Measurements from ENCODE around the gene MAN1C1.
"Not testable (repeated sequence)": the region's sequence is repeated elsewhere in the genome, so short reads cannot be mapped to it uniquely, and the experiment has no call there.

Gene MAN1C1

DNA sequence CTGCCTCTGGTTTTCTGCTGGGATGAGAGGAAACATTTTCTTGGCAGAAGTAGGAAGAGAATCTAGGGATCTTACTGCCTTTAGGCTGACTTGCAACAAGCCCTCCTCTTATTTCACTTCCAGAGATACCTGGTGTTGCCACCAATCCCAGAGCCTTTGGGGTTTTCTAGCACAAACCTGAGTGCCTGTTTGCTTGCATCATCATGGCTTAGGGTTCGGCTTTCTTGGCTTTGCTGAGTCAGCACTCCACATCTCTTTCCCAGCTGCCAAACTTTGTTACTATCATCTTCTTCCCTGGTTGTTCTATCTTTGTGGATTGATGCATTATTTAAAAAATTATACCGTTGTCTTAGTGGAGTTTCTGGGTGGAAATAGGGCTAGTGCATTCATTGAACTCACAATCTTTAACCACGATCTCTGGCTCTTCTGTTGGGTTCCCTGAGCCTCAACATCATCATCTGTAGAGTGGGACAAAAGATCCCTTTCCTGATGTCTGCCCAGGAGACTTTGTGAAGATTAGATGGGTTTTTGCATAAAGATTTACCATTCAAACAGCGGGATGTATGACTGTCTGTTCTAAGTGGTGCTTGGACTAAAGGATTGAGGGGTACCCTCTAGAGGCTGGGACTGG lies 106.8 kb downstream of the MAN1C1 start:
- no peak for DNase-seq

GRCh38 chr1:25724201-25724600 lies 107.6 kb downstream of the MAN1C1 start:
- no peak for DNase-seq

DNA sequence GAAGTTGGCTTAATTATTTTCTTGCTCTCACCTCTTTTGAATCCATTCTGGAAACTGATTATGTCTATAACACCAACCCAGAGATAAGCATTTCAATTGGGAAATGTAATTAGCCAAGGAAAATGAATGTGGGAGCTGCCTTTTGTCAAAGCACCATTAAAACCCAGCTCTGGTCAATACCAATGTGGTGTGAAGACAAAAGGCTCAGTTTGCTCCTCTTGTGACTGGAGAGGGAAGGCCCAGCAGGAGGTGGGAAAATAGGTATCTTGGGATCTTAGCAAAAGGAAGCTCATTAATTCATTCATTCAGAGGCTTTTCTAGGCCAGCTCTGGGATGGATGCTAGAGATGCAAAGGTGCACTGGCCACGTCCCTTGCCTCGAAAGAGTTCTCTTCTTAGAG lies 108.4 kb downstream of the MAN1C1 start:
- DNase-seq: no peak

DNA sequence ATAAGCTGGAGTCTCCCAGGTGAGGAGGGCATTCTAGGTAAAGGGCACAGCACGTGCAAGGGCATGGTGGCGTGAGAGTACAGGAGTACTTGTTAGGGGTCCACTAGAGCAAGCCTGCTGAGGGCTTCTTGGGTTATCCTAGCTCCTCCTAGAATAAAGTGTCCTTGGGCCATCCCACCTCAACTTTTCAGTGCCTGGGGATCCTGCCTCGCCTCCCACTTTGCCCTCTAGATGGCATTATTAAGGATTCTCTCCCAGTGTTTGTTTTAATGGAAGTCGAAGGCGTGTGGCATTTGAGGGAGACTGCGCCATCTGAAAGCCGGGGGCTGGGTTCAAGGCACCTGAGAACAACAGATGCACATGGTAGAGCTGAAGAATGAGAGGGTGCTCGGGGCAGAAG lies 108.9 kb downstream of the MAN1C1 start:
- no peak for DNase-seq

DNA sequence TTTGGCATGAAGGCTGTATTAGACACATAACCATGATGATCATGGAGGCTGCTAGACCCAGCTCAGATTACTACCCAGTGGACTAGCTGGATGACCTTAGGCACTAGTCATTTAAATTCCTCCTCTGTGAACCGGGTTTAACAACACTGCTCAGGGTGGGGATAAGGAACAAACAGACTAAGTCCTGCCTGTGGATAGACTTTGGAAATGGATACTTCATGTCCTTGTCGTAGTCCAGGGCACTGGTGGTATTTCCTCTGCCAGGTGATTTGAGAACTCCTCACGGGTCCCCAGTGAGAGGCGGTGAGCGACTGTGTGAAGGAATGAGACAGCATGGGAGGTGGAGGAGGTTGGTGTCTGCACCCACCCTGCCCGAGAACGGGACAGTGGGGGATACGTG lies 110.5 kb downstream of the MAN1C1 start:
- no peak for DNase-seq

DNA sequence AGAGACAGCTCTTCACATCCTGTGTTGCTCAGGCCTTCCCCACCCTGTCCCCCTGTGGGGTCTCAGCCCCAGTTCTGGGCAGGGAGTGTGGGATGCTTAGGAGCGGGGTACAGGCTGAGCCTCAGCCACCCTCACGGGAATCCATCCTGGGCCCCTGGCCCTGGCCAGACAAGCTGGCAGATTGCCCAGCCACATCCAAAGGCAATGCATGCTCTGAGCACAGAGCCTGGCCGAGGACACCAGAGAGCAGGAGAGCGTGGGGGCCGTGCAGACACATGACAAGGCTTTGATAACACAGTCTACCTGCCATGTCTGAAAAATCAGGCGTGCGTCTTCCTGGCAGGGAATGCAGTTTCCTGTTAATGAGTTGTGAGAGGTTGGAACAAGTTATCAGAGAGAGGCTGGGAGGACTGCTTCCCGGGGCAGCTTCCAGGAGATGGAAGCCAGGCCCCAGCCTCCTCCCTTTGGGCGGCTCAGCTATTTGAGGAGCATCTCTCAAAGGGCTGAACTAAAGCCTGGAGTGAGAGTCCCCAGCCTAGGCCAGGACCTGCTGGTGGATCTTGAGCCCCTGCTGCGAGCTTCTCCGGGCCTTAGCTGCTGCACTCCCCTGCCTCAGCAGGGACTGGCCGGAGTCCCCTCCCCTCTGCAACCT lies 111.2 kb downstream of the MAN1C1 start:
- no peak for DNase-seq

- no peak for DNase-seq
These were observed 111.8 kb downstream of the MAN1C1 start for GRCh38 chr1:25728301-25728935.

GRCh38 chr1:25729045-25729444 lies 112.5 kb downstream of the MAN1C1 start:
- no peak for DNase-seq

GRCh38 chr1:25729790-25730644 lies 113.4 kb downstream of the MAN1C1 start:
- peak; percentile 22 for DNase-seq

GRCh38 chr1:25731148-25731547 lies 114.6 kb downstream of the MAN1C1 start:
- no peak for DNase-seq

GRCh38 chr1:25731626-25732370 lies 115.2 kb downstream of the MAN1C1 start:
- DNase-seq: no peak

DNA sequence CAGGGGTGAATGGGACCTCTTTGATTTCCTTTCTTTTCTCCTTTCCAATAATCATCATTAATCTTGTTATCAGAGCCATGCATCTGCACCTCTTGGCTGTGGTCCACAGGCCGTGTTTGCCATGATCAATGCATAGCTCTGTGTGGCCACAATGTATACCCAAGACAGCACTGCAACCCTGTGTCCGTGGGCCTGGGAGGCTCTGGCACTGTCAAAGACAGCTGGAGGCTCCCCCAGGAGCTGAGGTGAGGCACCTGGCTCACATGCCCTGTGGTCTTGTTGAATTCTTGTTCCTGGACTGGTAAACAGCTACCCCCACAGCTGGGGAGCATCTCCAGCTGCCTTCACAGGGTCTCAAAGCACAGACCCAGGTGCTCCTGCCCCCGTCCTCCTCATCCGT lies 116.2 kb downstream of the MAN1C1 start:
- DNase-seq: no peak

DNA sequence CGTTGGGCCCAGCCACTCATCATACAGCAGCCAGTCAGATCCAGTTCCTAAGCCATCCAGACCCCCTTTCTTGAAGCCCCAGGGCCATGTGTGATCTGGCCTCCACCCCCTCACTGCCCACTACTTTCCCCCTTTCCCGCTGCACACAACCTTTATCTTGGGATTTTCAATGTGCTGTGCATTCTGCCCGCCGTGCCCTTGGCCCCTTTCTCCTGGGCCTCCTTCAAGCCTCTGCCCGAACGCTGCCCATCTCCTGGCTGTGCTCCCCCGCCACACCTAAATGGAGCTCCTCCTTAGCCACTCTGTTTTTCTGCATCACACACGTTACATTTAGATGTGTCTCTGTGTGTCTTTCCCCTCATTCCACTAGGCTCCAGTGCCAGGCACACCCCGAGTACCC lies 116.7 kb downstream of the MAN1C1 start:
- DNase-seq: no peak

- DNase-seq: not testable (repeated sequence)
These were observed 118.4 kb downstream of the MAN1C1 start for GRCh38 chr1:25734991-25735390.

DNA sequence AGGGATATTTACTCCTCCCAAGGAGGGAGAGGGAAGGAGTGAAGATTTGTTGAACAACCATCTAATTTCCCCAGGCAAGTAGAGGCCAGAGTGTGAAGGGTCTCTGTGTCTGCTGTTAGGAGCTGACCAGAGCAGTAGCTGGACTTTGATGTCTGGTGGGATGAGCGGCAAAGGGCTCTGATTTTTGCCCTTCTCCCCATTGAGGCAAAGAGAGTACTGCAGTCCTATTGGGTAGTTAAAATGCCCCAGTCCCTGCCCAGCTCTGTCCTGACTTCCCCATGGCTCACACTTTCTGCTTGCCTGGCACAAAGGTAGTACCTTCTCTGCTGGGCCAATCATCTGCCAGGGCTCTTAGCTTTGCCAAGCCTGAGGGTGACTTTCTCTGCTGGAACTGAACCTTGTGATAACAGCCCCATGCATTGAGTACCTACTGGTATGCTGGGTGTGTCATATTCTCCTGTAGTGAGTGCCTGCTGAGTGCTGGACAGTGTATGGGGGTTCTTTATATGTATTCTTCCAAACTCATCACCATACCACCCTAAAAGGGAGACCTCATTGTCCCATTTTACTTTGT lies 119.5 kb downstream of the MAN1C1 start:
- no peak for DNase-seq

- DNase-seq: no peak
These were observed 120.5 kb downstream of the MAN1C1 start for GRCh38 chr1:25737130-25737529.

GRCh38 chr1:25738499-25738898 lies 121.9 kb downstream of the MAN1C1 start:
- no peak for DNase-seq

DNA sequence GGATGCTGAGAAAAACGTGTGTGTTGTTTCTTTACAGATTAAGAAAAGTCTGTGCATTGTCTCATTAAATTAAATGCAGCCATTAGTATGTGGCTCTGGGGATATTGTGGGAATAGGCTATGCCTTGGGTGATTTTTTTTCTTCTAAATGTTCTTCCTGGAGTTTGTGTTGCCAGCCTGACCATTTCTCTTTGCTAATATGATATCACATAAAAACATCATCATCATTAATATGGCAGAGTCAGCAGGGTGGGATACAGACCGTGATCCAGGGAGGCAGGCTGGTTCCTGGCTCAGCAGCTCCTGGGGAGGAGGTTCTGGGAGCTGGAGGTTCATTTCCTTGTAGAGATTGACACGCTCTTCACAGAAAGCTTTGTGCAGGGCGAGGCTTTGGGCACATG lies 122.8 kb downstream of the MAN1C1 start:
- DNase-seq: no peak

DNA sequence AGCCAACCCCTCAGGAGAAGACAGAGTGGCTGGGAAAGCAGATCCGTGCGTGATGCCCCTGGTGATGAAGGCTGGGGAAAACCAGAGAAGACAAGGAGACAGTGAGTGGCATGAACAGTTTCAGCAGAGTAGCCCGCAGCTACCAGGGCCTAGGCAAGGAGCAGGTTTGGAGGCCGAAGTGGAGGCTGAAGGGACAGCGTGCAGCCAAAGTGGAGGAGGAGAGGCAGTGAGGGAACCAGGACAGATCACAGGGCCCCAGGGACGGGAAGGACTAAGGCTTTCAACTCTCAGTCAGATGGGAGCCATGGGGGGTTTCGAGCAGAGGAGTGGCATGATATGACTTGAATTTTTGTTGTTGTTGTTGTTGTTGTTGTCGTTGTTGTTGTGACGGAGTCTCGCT lies 123.5 kb downstream of the MAN1C1 start:
- DNase-seq: no peak

DNA sequence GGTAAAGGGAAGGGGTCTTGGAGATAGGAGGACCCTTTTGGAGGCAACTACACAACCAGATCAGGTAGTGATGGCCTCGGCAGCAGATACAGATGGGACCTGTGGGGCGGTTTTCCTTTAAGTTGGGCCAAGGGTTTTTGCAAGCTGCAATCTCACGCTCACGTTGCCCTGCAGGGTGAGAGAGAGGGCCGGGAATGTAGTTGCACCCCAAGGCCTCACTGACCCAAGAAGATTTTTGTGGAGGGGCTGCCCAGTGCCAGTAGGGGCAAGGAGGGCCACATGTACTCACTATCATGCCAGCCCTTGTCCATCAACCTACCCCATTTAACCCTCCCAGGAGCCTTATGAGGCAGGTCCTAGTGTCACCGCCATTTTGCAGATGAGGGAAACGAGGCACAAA lies 125.7 kb downstream of the MAN1C1 start:
- DNase-seq: no peak

- peak; percentile 57 for DNase-seq
These were observed 126.9 kb downstream of the MAN1C1 start for GRCh38 chr1:25743164-25744139.

Data from NCI-H2029 treated with DMSO at 0.1 percent for 48 hours (cell line).